Suppressor macrophage (primary cell): ENCODE results near the gene LHX1.

ENCODE experiments used
- DNase-seq, 4 experiments: peaks; one replicate each; pipeline ENCODE4 v3.0.0-alpha.2; 2020 to 2022

The LHX1 gene

DNA sequence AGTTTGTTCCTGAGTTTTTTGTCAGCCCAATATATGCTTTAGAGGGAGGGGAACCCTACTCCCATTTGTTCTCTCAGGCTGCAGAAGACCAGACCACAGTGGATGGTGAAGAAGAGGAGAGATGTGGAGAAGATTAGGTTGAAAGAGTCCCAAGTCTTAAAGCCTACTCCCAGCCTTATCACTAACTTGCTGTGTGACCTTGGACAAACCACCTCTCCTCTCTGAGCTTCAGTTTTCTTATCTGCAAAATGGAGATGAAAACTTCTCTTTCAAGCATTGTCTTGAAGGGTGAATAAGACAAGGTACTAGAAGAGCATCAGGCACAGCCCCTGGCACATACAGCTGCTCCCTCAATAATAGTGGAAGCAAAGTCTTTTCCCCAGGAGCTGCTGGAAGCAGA lies 15.1 kb upstream of the LHX1 start:
- DNase-seq = no peak

DNA sequence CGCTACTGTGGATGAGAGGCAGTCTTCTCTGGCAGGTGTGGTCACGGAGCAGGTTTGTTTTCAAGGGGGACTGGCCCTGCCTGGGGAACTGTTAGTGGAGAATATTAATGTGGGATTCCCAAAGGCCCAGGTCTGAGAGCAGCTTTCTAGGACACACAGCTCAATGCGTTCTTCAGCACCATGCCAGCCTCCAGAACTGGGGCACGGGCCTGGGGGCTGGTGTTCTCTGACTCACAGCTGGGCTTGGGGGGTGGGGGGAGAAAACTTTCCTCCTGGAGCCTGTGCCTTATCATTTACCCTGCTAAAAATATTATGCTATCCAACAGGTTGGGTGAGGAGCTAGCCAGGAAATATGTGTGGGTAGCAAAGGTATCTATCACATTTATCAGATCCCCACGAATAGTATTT lies 13.5 kb upstream of the LHX1 start:
- DNase-seq = no peak

DNA sequence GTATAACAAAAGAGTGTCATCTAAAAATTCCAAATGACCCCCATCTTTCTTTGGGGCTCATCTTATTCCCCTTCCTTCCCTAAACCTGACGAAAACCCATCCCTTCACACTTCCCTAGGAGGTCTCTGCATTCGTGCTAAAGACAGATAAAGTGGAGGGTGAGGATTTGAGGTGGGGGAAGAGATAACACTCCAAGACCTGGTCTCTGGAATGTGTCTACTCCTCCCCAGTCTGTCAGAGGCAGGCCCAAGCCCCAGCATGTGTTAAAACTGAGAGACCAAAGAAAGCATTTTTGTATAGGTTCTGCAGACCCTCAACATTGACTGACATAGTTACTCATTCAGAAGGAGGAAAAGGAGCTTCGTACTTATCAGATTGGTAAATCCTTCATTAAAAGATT lies 11.0 kb upstream of the LHX1 start:
- no peak for DNase-seq

GRCh38 chr17:36926701-36927100 lies 10.6 kb upstream of the LHX1 start:
- no peak for DNase-seq

- no peak for DNase-seq
Measured at GRCh38 chr17:36928471-36929345, 8.6 kb upstream of the LHX1 start.

DNA sequence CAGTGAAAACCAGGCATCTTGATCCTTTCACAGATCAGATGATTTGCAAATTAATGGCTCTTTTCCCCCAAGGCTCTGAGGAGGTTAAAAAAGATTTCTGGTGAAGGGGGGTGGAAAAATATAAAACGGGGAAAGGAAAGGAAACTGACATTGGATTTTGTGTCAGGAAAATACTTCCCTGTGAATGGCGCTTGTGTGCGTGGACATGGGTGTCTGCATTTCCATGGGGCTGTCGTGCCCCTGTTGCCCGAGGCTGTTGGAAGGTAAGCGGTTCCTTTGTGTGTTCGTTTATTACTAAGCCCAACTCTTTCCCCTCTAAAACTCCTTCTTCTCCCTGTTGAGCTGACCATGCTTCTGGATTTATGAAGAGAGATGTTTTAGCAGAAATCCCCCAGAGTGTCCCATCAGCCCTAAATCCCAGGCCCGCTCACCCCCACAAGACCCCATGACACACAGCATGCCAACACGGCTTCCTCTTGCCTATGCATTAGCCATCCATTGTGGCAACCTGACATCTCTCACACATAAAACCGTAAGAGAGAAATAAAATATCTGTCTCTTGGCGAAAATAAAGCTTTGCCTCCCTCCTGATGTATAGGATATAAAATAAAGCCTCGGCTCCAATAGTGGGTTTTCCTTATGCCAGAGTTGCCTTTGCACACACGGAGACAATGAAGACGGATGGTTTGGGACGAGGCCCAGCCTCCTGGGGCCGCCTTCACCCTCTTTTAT lies 7.3 kb upstream of the LHX1 start:
- no peak for DNase-seq

GRCh38 chr17:36930583-36930900 lies 6.7 kb upstream of the LHX1 start:
- DNase-seq = no peak

GRCh38 chr17:36931096-36931696 lies 6.1 kb upstream of the LHX1 start:
- DNase-seq = no peak

- peak in 1 of 4 experiments; percentile 30 for DNase-seq
Measured at GRCh38 chr17:36931697-36932382, 5.4 kb upstream of the LHX1 start.

GRCh38 chr17:36932383-36932693 lies 4.9 kb upstream of the LHX1 start:
- DNase-seq = no peak

- DNase-seq = peak in 1 of 4 experiments; percentile 16
Measured at GRCh38 chr17:36932694-36933511, 4.4 kb upstream of the LHX1 start.

GRCh38 chr17:36933512-36934143 lies 3.6 kb upstream of the LHX1 start:
- peak in 1 of 4 experiments; percentile 21 for DNase-seq

DNA sequence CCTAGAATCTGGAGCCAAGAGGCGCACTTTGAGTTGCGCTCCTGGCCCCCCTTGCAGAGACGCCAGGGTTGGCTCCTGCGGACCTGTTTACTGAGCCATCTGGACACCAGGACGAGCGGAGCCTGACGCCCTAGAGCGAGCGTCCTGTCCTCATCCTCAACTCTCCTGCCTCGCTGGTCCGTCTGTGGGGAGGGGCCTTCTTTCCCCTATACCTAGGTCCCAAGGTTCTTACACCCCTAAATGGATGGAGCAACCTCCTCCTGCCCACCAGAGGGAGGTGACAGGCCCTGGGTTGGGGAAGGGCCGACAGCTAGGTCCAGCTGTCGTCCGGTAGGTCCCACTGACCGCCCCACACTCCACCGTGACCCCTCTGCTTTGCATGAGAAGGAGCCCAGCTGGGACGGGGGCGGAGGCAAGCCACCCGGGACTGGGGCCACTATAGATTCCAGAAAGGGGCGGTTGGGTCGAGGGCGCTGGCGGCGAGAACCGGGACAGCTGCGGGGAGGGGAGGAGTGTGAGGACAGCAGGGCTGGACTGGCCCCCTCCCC lies 3.1 kb upstream of the LHX1 start:
- no peak for DNase-seq

DNA sequence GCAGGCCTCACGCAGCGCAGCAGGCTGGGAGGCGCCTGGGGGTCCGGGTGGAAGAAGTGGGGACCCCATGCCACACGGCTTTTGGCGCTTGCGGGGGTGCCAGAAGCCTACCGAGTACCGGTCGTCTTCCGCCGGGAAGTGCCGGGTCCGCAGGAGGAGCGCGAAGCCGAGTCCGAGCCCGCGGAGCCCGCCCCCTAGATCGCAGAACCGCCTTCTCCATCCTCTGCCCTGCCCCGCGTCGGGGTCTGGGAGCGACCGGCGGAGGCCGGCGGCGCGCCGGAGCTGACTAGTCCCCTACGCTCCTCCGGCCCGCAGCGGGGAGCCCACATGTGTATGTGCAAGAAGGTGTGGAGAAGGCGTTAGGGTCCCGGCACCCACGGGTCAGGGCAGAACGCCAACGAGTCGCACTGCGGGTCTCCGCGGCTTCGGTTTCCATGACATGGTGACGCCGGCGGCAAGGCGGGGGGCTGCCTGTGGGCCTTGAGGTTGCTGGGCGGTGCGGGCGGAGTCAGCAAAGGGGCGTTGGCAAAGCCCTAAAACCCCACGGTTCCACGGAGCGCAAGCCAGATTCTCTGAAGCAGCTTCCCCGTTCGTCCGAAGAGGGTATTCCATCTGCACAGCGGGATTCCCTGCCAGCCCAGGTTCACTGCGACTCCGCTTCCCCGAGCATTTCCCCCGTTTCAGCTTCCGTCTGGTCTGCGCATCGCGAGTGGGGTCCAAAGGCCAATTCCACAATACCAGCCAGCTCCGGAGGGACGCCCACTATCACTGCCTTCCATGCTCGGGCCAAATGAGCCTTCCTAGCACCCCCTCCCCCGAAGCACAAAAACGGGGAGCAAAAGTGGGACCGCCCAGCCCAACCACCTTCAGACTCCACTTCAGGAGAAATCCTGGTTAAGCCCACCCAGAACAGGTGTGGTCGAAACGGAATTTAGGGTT lies 2.3 kb upstream of the LHX1 start:
- DNase-seq = peak in 1 of 4 experiments; percentile 38

DNA sequence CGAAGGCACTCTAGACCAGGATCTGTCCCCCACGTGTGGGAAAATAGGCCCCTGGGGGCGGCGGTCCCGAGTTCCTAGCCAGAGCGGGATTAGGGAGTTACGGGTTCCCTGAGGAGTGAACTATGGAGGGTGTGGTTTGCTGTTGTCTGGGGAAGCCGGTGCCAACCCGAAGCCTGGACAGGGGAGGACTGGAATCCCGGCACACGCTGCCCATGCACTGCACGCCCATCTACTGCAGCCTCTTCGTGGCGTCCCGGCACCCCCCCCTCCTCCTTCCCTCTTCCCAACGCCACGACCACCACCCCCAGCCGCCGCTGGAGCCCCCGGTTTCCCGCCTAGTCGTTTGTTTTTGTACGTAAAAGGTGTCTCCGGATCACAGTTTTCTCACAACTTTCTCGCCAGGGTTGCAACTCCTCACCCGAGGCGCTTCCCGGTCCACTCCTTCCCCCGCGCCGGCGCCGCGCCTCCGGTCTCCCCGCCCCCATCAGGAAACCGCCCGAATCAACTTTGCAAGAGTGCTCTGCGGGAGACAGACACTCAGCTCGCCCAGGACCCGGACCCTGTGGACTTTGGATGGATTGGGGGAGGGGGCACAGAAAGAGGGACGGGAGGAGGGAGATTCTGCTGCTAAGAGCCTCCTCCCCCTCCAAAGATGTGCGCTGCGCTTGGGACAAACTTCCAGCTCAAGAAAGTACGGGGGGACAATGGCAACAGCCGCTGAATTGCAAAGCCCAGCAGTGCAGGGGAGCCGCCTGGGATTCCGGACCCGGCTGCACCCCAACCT lies 1.4 kb upstream of the LHX1 start:
- peak in 1 of 4 experiments; percentile 41 for DNase-seq

DNA sequence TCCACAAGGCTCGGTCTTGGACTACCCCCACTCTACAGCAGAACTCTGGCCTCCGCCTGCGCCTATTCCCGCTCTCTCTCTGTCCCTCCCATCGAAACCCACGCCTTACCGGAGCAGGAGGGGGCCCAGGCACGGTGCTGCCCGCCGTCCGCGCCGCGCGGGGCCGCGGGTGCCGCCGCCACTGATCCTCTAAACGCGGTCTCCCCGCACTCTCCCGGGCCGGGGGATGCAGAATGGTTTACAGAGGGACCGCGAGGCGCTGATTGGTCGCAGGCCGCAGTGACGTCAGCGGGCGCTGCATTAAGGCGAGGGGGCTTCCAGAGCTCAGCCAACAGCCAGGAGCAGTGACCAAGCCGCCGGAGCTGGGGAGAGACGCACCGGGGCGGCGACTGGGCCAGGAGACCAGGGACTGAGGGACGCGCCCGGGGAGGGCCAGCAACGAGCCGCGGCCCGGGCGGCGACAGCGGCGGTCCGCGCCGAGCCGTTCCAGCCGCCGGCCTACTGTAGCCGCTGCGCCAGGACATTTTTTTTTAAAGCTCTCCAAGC lies 747 bp upstream of the LHX1 start:
- no peak for DNase-seq

GRCh38 chr17:36937959-36938565 lies 787 bp downstream of the LHX1 start:
- DNase-seq = peak in 3 of 4 experiments; percentile 34 to 61 (median 46)

DNA sequence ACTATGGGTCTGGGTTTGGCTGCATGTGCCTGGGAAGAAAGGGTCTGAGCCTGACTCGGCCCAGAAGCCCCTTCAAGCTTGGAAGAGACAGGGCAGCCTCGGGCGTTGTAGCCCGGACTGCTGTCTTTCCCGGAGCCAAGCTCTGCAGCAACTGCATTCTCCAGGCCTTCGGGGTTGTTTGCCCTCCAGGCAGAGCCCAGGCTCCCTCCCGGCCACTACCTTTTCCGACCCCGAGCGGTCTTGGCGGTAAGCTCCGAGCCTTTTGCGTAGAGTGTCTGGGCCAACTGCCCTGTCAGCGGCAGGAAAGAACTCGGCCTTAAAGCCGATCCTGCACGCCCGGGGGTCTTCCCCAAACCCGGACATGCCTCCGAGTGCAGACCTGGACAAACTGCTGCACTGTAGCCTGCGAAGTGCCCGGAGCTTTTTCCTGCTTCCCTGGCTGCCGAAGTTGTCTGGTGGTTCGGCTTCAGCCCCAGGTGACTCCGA lies 1.3 kb downstream of the LHX1 start:
- DNase-seq = no peak
